Ramos (cell line): ENCODE measurements around the gene INPP5D.
"Not testable (repeated sequence)": the region's sequence is repeated elsewhere in the genome, so short reads cannot be mapped to it uniquely, and the experiment has no call there.

Source experiments
- in situ Hi-C: fragments of 300-500 bp; cut with MboI; formaldehyde crosslinking; loops from one replicate; pipeline ENCODE4 v1.14.3; 2022; ENCODE audit warnings: low sequenced_read_pairs; ENCODE audit not compliant: unreplicated experiment

Gene INPP5D

GRCh38 chr2:233108611-233109490 is 48.7 kb downstream of the INPP5D start:
- in situ Hi-C loops = no loop called here

GRCh38 chr2:233111427-233111826 is 51.3 kb downstream of the INPP5D start:
- in situ Hi-C loops = no loop called here

GRCh38 chr2:233112329-233112728 is 52.2 kb downstream of the INPP5D start:
- in situ Hi-C loops = no loop called here

- in situ Hi-C loops = no loop called here
Observed at GRCh38 chr2:233112776-233113452, 52.8 kb downstream of the INPP5D start.

GRCh38 chr2:233114421-233114861 is 54.3 kb downstream of the INPP5D start:
- in situ Hi-C loops = no loop called here

GRCh38 chr2:233115121-233115520 is 55.0 kb downstream of the INPP5D start:
- in situ Hi-C loops = no loop called here

- in situ Hi-C loops = no loop called here
Observed at GRCh38 chr2:233115741-233116140, 55.6 kb downstream of the INPP5D start.

GRCh38 chr2:233116946-233117345 is 56.8 kb downstream of the INPP5D start:
- in situ Hi-C loops = no loop called here

GRCh38 chr2:233117351-233117750 is 57.2 kb downstream of the INPP5D start:
- in situ Hi-C loops = no loop called here

GRCh38 chr2:233117811-233118647 is 57.9 kb downstream of the INPP5D start:
- in situ Hi-C loops = no loop called here

- in situ Hi-C loops = no loop called here
Observed at GRCh38 chr2:233118648-233119000, 58.5 kb downstream of the INPP5D start.

- in situ Hi-C loops = no loop called here
Observed at GRCh38 chr2:233119123-233119522, 59.0 kb downstream of the INPP5D start.

GRCh38 chr2:233119806-233120205 is 59.7 kb downstream of the INPP5D start:
- in situ Hi-C loops = no loop called here

GRCh38 chr2:233120459-233120858 is 60.3 kb downstream of the INPP5D start:
- in situ Hi-C loops = no loop called here

GRCh38 chr2:233121856-233122255 is 61.7 kb downstream of the INPP5D start:
- in situ Hi-C loops = no loop called here

GRCh38 chr2:233122541-233122940 is 62.4 kb downstream of the INPP5D start:
- in situ Hi-C loops = no loop called here

- in situ Hi-C loops = not testable (repeated sequence)
Observed at GRCh38 chr2:233123576-233123975, 63.4 kb downstream of the INPP5D start.

GRCh38 chr2:233124421-233125080 is 64.4 kb downstream of the INPP5D start:
- in situ Hi-C loops = no loop called here

- in situ Hi-C loops = no loop called here
Observed at GRCh38 chr2:233125455-233126065, 65.4 kb downstream of the INPP5D start.
